ENCODE results near the gene ERMARD.

DNA sequence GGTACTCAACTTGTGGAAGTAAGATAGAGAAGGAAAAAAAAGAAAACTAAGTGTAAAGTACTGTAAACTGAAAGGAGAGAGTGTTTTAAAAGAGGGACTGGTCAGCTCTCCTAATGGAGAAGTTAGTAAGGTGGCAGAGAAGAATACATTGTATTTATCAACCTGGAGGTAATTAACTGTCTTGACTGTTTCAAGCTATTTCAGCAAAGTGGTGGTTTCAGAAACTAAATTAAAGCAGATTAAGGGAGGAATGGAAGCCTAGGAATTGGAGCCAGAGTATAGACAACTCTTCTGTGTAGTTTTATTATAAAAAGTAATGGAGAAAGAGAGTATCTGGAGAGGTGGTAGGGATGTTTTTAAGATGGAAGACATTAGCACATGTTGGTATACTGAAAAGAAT, 24.5 kb upstream of the ERMARD start:
- no peak for TF ChIP-seq CTCF (conservative IDR thresholded peaks at IDR 0.05; ENCODE audit: low read length)
- no peak for TF ChIP-seq EZH2phosphoT487 (IDR thresholded peaks at IDR 0.05; ENCODE audit: borderline replicate concordance)
